H1 (cell line): ENCODE results near the gene TMEM79. TPM values are rescaled to one million over a fixed set of nuclear protein-coding genes. Genes with fewer than 3 reads are reported as not detected.

Source experiments
- CTCF ChIA-PET: fragments of 300-600 bp; sonication (Branson Sonifier 250); formaldehyde crosslinking; loops from one replicate; lab custom pipeline; 2021; ENCODE audit not compliant: partially characterized antibody; lab: Charles Lee
- POLR2A ChIA-PET: fragments of 300-600 bp; sonication (Branson Sonifier 250); formaldehyde crosslinking; loops from one replicate; lab custom pipeline; 2021; ENCODE audit warnings: inconsistent platforms; ENCODE audit not compliant: partially characterized antibody; lab: Charles Lee
- DNase-seq, 2 experiments: peaks; one replicate each; pipeline versions ENCODE4 v3.0.0 to v3.0.0-alpha.2; 2010 to 2022; ENCODE audit warnings: low spot score in 2 of 2, low read depth in 1 of 2, mixed read lengths in 1 of 2
- FAIRE-seq: peaks from 2 replicates; lab custom pipeline; 2011; peaks lifted over from hg19 to GRCh38; lab: Jason Lieb, UNC
- H2AFZ ChIP-seq: 2 replicates; pipeline ENCODE4 v1.8.1; 2012; ENCODE audit warnings: low read length, inconsistent platforms
- H2AK5ac ChIP-seq: 2 replicates; pipeline ENCODE4 v1.6.1; 2013; ENCODE audit warnings: low read depth, low read length
- H2BK120ac ChIP-seq: replicated peaks from 2 replicates; pipeline ENCODE3; 2013; ENCODE audit warnings: low read depth, low read length, inconsistent platforms
- H2BK12ac ChIP-seq: 2 replicates; pipeline ENCODE4 v1.6.1; 2013; ENCODE audit warnings: low read depth, low read length
- H2BK15ac ChIP-seq: 2 replicates; pipeline ENCODE4 v1.6.1; 2013; ENCODE audit warnings: low read length
- H2BK20ac ChIP-seq: 2 replicates; pipeline ENCODE4 v1.6.1; 2013; ENCODE audit warnings: low read length
- H2BK5ac ChIP-seq: 2 replicates; pipeline ENCODE4 v1.6.1; 2013; ENCODE audit warnings: low read depth, low read length
- H3K14ac ChIP-seq: 2 replicates; pipeline ENCODE4 v1.6.1; 2013; ENCODE audit warnings: inconsistent platforms; ENCODE audit not compliant: insufficient read length
- H3K18ac ChIP-seq: 2 replicates; pipeline ENCODE4 v1.6.1; 2013; ENCODE audit warnings: low read length; ENCODE audit errors: extremely low read depth
- H3K23ac ChIP-seq: 2 replicates; pipeline ENCODE4 v1.6.1; 2013; ENCODE audit warnings: inconsistent platforms; ENCODE audit not compliant: insufficient read length
- H3K23me2 ChIP-seq: 2 replicates; pipeline ENCODE4 v1.6.1; 2013; ENCODE audit warnings: low read depth, low read length
- H3K27ac ChIP-seq: 2 replicates; pipeline ENCODE4 v1.6.1; 2011; ENCODE audit warnings: low read depth, low read length, inconsistent platforms
- H3K27me3 ChIP-seq, 4 experiments: replicated peaks in 1 of 4; 1 replicate in 1 of 4; 2 replicates in 3 of 4; pipeline versions ENCODE4 v1.6.1 to v1.8.1; 2011 to 2013; ENCODE audit warnings: low read length in 3 of 4, mild to moderate bottlenecking in 3 of 4, inconsistent platforms in 2 of 4, mixed read lengths in 2 of 4, moderate library complexity in 1 of 4; ENCODE audit not compliant: control insufficient read depth in 3 of 4, insufficient read depth in 3 of 4; ENCODE audit errors: extremely low read depth in 1 of 4
- H3K36me3 ChIP-seq, 4 experiments: 2 replicates each; pipeline versions ENCODE4 v1.6.1 to v1.8.1; 2011 to 2013; ENCODE audit warnings: mild to moderate bottlenecking in 4 of 4, low read length in 3 of 4, moderate library complexity in 2 of 4, control low read depth in 1 of 4, inconsistent platforms in 1 of 4; ENCODE audit not compliant: insufficient read depth in 4 of 4, control insufficient read depth in 2 of 4
- H3K4ac ChIP-seq: replicated peaks from 2 replicates; pipeline ENCODE3; 2013; ENCODE audit warnings: low read length, low read depth, mixed read lengths, inconsistent platforms; ENCODE audit not compliant: insufficient read length
- H3K4me1 ChIP-seq, 4 experiments: replicated peaks in 1 of 4; 1 replicate in 1 of 4; 2 replicates in 3 of 4; pipeline versions ENCODE4 v1.6.1 to v1.8.1; 2011 to 2013; ENCODE audit warnings: low read length in 3 of 4, inconsistent platforms in 2 of 4, mixed read lengths in 1 of 4; ENCODE audit not compliant: insufficient read depth in 4 of 4, control insufficient read depth in 3 of 4
- H3K4me2 ChIP-seq, 2 experiments: 2 replicates each; pipeline versions ENCODE4 v1.6.1 to v1.8.1; 2011 to 2013; ENCODE audit warnings: low read depth in 2 of 2, low read length in 2 of 2, control low read depth in 1 of 2, inconsistent platforms in 1 of 2, mild to moderate bottlenecking in 1 of 2; ENCODE audit not compliant: insufficient read depth in 1 of 2
- H3K4me3 ChIP-seq, 4 experiments: fragments of 200-600, 300-600 bp in 1 of 4; sonication (generic), shearing (Covaris generic), sonication (Bioruptor Twin) in 1 of 4; 2 replicates each; pipeline versions ENCODE4 v1.5.1 to v1.8.1; 2011 to 2016; ENCODE audit warnings: low read length in 4 of 4, low read depth in 3 of 4, control low read depth in 2 of 4, inconsistent platforms in 2 of 4, mild to moderate bottlenecking in 2 of 4, mixed read lengths in 1 of 4, moderate library complexity in 1 of 4; ENCODE audit not compliant: insufficient read depth in 2 of 4; ENCODE audit errors: extremely low read depth in 1 of 4
- H3K56ac ChIP-seq: replicated peaks from 2 replicates; pipeline ENCODE3; 2013; ENCODE audit warnings: low read depth, mild to moderate bottlenecking, mixed read lengths, low read length, inconsistent platforms; ENCODE audit not compliant: insufficient read length
- H3K79me1 ChIP-seq: 2 replicates; pipeline ENCODE4 v1.6.1; 2013; ENCODE audit warnings: low read depth, low read length, control low read depth
- H3K79me2 ChIP-seq, 2 experiments: 2 replicates each; pipeline versions ENCODE4 v1.6.1 to v1.8.1; 2012 to 2013; ENCODE audit warnings: low read length in 2 of 2, mild to moderate bottlenecking in 2 of 2, inconsistent platforms in 1 of 2; ENCODE audit not compliant: insufficient read depth in 2 of 2, control insufficient read depth in 1 of 2
- H3K9ac ChIP-seq, 4 experiments: replicated peaks in 1 of 4; 1 replicate in 1 of 4; 2 replicates in 3 of 4; pipeline versions ENCODE4 v1.6.1 to v1.8.1; 2011 to 2013; ENCODE audit warnings: low read depth in 3 of 4, low read length in 3 of 4, control low read depth in 2 of 4, mild to moderate bottlenecking in 2 of 4, moderate library complexity in 2 of 4, inconsistent platforms in 1 of 4; ENCODE audit errors: extremely low read depth in 1 of 4
- H3K9me3 ChIP-seq, 2 experiments: 2 replicates each; pipeline versions ENCODE4 v1.6.1 to v1.8.1; 2012 to 2013; ENCODE audit warnings: mild to moderate bottlenecking in 2 of 2, moderate library complexity in 2 of 2, control low read depth in 1 of 2, inconsistent platforms in 1 of 2, low read depth in 1 of 2, low read length in 1 of 2, mixed read lengths in 1 of 2; ENCODE audit not compliant: insufficient read depth in 2 of 2
- H4K20me1 ChIP-seq, 2 experiments: replicated peaks in 1 of 2; 2 replicates each; pipeline versions ENCODE3 to v1.8.1; 2011 to 2013; ENCODE audit warnings: inconsistent platforms in 2 of 2, low read length in 2 of 2, mild to moderate bottlenecking in 1 of 2; ENCODE audit not compliant: insufficient read depth in 2 of 2, control insufficient read depth in 1 of 2
- H4K5ac ChIP-seq: 2 replicates; pipeline ENCODE4 v1.6.1; 2013; ENCODE audit warnings: low read length, low read depth, mixed read lengths, inconsistent platforms; ENCODE audit not compliant: insufficient read length
- H4K8ac ChIP-seq: 2 replicates; pipeline ENCODE4 v1.8.0; 2013; ENCODE audit warnings: mild to moderate bottlenecking, moderate library complexity, low read length, inconsistent platforms; ENCODE audit not compliant: insufficient read depth; ENCODE audit errors: extremely low read depth
- H4K91ac ChIP-seq: replicated peaks from 2 replicates; pipeline ENCODE3; 2013; ENCODE audit warnings: low read length, mixed read lengths, inconsistent platforms; ENCODE audit not compliant: insufficient read length
- BCL11A ChIP-seq, 2 experiments: IDR thresholded peaks; one replicate each; pipeline ENCODE4 v1.6.1; 2011; ENCODE audit warnings: low read depth in 2 of 2, low read length in 2 of 2, mild to moderate bottlenecking in 2 of 2
- TAF1 ChIP-seq: IDR thresholded peaks from 2 replicates; pipeline ENCODE4 v1.6.1; 2011; ENCODE audit warnings: mild to moderate bottlenecking, low read depth, low read length
- WGBS, 2 experiments: shearing (Covaris generic) in 1 of 2; methylation state at CpG; one replicate each; pipeline versions ENCODE4 v1.1.6 to v1.1.7; 2013 to 2015; ENCODE audit warnings: low lambda C conversion rate in 2 of 2, mixed read lengths in 2 of 2, inconsistent platforms in 1 of 2, low coverage in 1 of 2, missing lambda C conversion rate in 1 of 2; ENCODE audit not compliant: insufficient replicate concordance in 2 of 2, insufficient coverage in 1 of 2, insufficient read length in 1 of 2; ENCODE audit errors: extremely low coverage in 1 of 2, missing lambda C conversion rate in 1 of 2; 5-methylcytosine and 5-hydroxymethylcytosine counted together
- polyA plus RNA-seq, 7 experiments: library from polyadenylated mRNA; depleted of rRNA in 3 of 7; stranded (reverse) in 5 of 7; unstranded in 2 of 7; fragments of >200 nt in 5 of 7; fragments of 200-250 nt in 2 of 7; gene quantifications; 1 replicate in 5 of 7; 2 replicates in 1 of 7; 4 replicates in 1 of 7; pipeline versions ENCODE4 v1.2.1 to v1.2.3, GENCODE V29; 2011 to 2013; ENCODE audit warnings: missing spikeins in 2 of 7, mixed read lengths in 2 of 7
- total RNA-seq: library from RNA; stranded (reverse); fragmentation: NEBNext Ultra II Directional; extraction: Animal tissue kit (Norgen Biotek cat#: 25700); gene quantifications from 2 replicates; pipeline ENCODE4 v1.2.1, GENCODE V29; 2021
- TF ChIP-seq, protein P1 (sequence below): IDR thresholded peaks from 2 replicates; pipeline ENCODE4 v1.6.1; 2012; ENCODE audit warnings: inconsistent platforms

Gene TMEM79
- total and polyA plus RNA-seq, 2 of the 8 experiments (the other 6 are each of a cell fraction or from before 2014, with no cell fraction given), result 2.1 to 2.3 TPM

DNA sequence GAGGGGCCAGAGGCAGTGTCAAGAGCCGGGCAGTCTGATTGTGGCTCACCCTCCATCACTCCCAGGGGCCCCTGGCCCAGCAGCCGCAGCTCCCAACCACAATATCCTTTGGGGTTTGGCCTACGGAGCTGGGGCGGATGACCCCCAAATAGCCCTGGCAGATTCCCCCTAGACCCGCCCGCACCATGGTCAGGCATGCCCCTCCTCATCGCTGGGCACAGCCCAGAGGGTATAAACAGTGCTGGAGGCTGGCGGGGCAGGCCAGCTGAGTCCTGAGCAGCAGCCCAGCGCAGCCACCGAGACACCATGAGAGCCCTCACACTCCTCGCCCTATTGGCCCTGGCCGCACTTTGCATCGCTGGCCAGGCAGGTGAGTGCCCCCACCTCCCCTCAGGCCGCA, 42.2 kb upstream of the TMEM79 start, which contains the start of gene BGLAP:
Gene BGLAP, plus strand, starts transcription at position 259 of the 400 bp plus-strand sequence. Its CDS starts 48 bp downstream, at position 307.
- no peak within 1 kb of the TSS for H2BK12ac ChIP-seq
- no peaks in the 10 kb centered on the region for H3K9me3 ChIP-seq
- no peaks in the 10 kb centered on the region for H3K27me3 ChIP-seq
- no peak within 1 kb of the TSS for H4K91ac ChIP-seq
- WGBS, 2 experiments, result 87% methylated on average over 13 of the region's 14 CpGs; no CpG with 5 or more reads in 1 of the 2 experiments
- peak within 1 kb of the TSS in 1 of 4 experiments; percentile 11; a peak in 3 of 7 replicates for H3K9ac ChIP-seq
- H2AK5ac ChIP-seq, result no peak within 1 kb of the TSS
- H3K4ac ChIP-seq, result no peak within 1 kb of the TSS
- H2BK5ac ChIP-seq, result no peak within 1 kb of the TSS
- no peak within 1 kb of the TSS for H3K23ac ChIP-seq
- H4K8ac ChIP-seq, result peak within 1 kb of the TSS; percentile 58
- DNase-seq (no peak), FAIRE-seq (no peak)
- H2AFZ ChIP-seq, result no peak within 1 kb of the TSS
- no peaks in the 10 kb centered on the region for H3K79me2 ChIP-seq
- H2BK20ac ChIP-seq, result no peak within 1 kb of the TSS
- H4K5ac ChIP-seq, result no peak within 1 kb of the TSS
- H2BK15ac ChIP-seq, result no peak within 1 kb of the TSS
- H3K23me2 ChIP-seq, result no peaks in the 10 kb centered on the region
- no peak within 1 kb of the TSS for H3K4me2 ChIP-seq
- ChIA-PET CTCF (interaction anchor here (0.7 to 47.2 kb wide), 4 partner anchors 17 to 1880 kb away, joined by 3 to 1265 read pairs (median 8); partner anchors contain the start of gene SEMA4A), POLR2A (interaction anchor here (0.7 to 11.8 kb wide), 12 partner anchors 9 to 183 kb away, joined by 3 to 102 read pairs (median 4); partner anchors contain the start of genes PMF1, SMG5 and TMEM79)
- H3K4me3 ChIP-seq, result no peak within 1 kb of the TSS
- peaks cover 0 to 13% (median 2%) of the 10 kb centered on the region in 4 experiments; a peak in 5 of 7 replicates for H3K4me1 ChIP-seq
- no peak within 1 kb of the TSS; the same call in none of the 2 replicates for H3K18ac ChIP-seq
- H4K20me1 ChIP-seq, result peaks cover 2 to 8% of the 10 kb centered on the region in 2 experiments
- H3K14ac ChIP-seq, result no peak within 1 kb of the TSS
- peaks cover 10 to 23% (median 16%) of the 10 kb centered on the region in 4 experiments; a peak in 7 of 8 replicates for H3K36me3 ChIP-seq
- no peak within 1 kb of the TSS; the same call in 1 of the 2 replicates for H3K27ac ChIP-seq
- H3K56ac ChIP-seq, result no peak within 1 kb of the TSS
- H3K79me1 ChIP-seq, result 0 out of 2 replicates have a peak, but pooled peaks cover 2% of the 10 kb centered on the region
- H2BK120ac ChIP-seq, result no peak within 1 kb of the TSS
- TF ChIP-seq TAF1 (no peak), BCL11A (IDR thresholded peaks at IDR 0.05; ENCODE audit: low read depth in 2 of 2, low read length in 2 of 2) (no peak)
- TF ChIP-seq, protein P1, sequence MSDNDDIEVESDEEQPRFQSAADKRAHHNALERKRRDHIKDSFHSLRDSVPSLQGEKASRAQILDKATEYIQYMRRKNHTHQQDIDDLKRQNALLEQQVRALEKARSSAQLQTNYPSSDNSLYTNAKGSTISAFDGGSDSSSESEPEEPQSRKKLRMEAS, result no peak
